Measurements from ENCODE around the gene SESTD1.
"Not testable (repeated sequence)": the region's sequence is repeated elsewhere in the genome, so short reads cannot be mapped to it uniquely, and the experiment has no call there.

Gene SESTD1

DNA sequence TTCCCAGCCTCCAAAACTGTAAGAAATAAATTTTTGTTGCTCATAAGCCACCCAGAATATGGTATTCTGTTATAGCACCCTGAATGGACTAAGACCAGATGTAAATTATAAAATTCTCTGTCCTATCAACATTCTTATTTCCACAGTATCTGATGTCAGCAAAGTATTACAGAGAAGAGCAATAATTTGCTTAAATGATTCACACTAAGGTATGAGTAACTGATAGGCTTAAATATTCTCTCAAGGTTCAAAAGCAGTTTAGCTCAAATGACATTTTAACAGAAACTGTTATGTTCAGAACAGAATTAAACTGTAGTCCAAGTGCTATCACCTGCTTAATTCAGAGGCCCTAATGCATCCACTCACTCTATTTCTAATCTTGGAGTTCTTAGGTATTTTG lies 12.8 kb downstream of the SESTD1 start:
- H3K27ac ChIP-seq (ENCODE audit: low read depth, low read length, severe bottlenecking): no peak overlapping the region
- H3K4me1 ChIP-seq (ENCODE audit: control insufficient read depth, insufficient read depth, low read length, poor library complexity, severe bottlenecking): no peaks in the 10 kb centered on the region
- H3K4me3 ChIP-seq (ENCODE audit: extremely low read depth, insufficient read depth, low read length, poor library complexity, severe bottlenecking): no peak overlapping the region
- peaks cover 4% of the 10 kb centered on the region for H3K9me3 ChIP-seq (ENCODE audit: control insufficient read depth, low read length)
- H3K36me3 ChIP-seq (ENCODE audit: control insufficient read depth, insufficient read depth, low read length): no peaks in the 10 kb centered on the region

DNA sequence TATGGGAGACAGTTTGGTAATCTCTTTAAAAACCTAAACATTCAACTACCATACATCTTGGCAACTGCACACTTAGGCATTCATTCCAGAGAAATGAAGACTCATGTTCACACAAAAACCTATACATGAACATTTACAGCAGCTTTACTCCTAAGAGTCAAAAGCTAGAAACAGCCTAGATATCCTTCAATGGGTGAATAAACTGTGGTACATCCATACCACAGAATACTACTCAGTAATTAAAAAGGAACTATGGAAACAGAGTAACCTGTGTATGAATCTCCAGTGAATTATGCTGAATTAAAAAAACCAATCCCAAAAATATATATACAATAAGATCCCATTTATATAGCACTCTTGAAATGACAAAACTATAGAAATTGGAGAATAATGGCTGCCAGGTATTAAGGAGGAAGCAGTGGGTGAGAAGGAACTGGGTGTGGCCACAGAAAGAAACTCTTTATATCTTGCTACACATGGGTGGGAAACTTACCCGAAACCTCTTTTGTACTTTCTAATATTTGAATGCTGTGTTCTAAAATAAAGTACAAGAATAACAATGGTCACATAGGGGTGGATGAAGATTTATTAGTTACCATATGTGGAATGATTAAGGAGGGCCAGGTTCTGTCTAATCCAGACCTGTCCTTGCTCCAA lies 13.7 kb downstream of the SESTD1 start:
- peaks cover 4% of the 10 kb centered on the region for H3K9me3 ChIP-seq (ENCODE audit: control insufficient read depth, low read length)
- H3K4me3 ChIP-seq (ENCODE audit: extremely low read depth, insufficient read depth, low read length, poor library complexity, severe bottlenecking): no peak overlapping the region
- no peak overlapping the region for H3K27ac ChIP-seq (ENCODE audit: low read depth, low read length, severe bottlenecking)
- no peaks in the 10 kb centered on the region for H3K4me1 ChIP-seq (ENCODE audit: control insufficient read depth, insufficient read depth, low read length, poor library complexity, severe bottlenecking)
- no peaks in the 10 kb centered on the region for H3K36me3 ChIP-seq (ENCODE audit: control insufficient read depth, insufficient read depth, low read length)
- no CpG with 5 or more reads among the region's 1 CpG for WGBS, 2 experiments (ENCODE audit: insufficient coverage in 2 of 2)

DNA sequence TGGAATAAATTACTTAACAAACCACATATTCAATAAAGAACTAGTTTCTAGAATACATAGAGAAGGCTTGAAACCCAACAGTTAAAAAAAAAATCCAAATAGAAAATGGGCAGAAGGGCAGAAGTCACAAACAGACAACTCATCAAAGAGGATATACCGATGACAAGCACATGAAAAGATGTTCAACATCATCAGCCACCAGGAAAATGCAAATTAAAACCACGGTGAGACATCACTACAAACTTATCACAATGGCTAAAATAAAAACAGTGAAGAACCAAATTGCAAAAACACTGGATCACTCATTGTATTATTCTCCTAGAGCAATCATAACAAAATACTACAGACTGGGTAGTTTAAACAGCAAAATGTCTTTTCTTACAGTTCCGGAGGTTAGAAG lies 14.5 kb downstream of the SESTD1 start:
- no peaks in the 10 kb centered on the region for H3K4me1 ChIP-seq (ENCODE audit: control insufficient read depth, insufficient read depth, low read length, poor library complexity, severe bottlenecking)
- no peaks in the 10 kb centered on the region for H3K36me3 ChIP-seq (ENCODE audit: control insufficient read depth, insufficient read depth, low read length)
- 95 to 100% methylated on average over 2 to 3 of the region's 3 CpGs for WGBS, 2 experiments (ENCODE audit: insufficient coverage in 2 of 2)
- no peak overlapping the region for H3K27ac ChIP-seq (ENCODE audit: low read depth, low read length, severe bottlenecking)
- H3K4me3 ChIP-seq (ENCODE audit: extremely low read depth, insufficient read depth, low read length, poor library complexity, severe bottlenecking): no peak overlapping the region
- peaks cover 4% of the 10 kb centered on the region for H3K9me3 ChIP-seq (ENCODE audit: control insufficient read depth, low read length)

DNA sequence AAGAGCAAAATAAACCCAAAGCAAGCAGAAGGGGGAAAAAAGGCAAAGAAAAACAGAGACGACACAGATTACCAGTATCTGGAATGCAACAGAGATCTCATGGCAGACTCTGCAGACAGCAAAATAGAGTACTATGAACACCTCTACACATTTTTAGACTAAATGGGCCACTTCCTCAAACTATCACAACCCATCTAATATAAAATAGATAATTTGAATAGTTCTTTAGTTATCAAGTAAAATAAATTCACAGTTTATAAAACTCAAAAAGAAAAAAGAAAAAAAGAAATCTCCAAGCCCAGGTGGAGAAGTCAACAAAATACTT lies 16.6 kb downstream of the SESTD1 start:
- Histone ChIP-seq H3K36me3 (ENCODE audit: control insufficient read depth, insufficient read depth, low read length) (no peaks in the 10 kb centered on the region), H3K27ac (ENCODE audit: low read depth, low read length, severe bottlenecking) (no peak overlapping the region), H3K4me3 (ENCODE audit: extremely low read depth, insufficient read depth, low read length, poor library complexity, severe bottlenecking) (no peak overlapping the region), H3K4me1 (ENCODE audit: control insufficient read depth, insufficient read depth, low read length, poor library complexity, severe bottlenecking) (no peaks in the 10 kb centered on the region), H3K9me3 (ENCODE audit: control insufficient read depth, low read length) (peaks cover 4% of the 10 kb centered on the region)
- no CpG with 5 or more reads among the region's 1 CpG for WGBS, 2 experiments (ENCODE audit: insufficient coverage in 2 of 2)

DNA sequence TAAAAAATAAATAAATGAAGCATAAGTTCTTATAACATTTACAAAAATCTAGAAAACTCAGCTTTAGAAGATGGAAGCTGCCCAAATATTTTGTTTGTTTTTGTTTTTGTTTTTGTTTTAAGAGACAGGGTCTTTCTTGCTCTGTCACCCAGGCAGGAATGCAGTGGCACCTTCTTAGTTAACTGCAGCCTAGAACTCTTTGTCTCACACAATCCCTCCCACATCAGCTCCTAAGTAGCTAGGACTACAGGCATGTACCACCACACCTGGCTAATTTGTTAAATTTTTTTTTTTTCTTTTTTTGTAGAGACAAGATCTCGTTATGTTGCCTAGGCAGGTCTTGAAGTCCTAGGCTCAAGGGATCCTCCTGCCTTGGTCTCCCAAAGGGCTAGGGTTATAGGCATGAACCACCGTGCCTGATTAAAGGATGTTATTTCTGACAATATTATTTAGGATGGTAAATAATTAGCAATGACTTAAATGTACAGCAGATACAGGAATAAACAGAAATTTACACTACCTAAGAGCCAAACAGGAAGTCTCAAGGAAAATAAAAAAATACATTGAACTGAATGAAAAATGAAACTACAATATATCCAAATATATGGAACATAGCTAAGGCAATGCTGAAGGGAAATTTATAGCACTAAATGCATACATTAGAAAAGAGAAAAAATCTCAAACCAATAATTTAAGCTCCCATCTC lies 17.2 kb downstream of the SESTD1 start:
- Histone ChIP-seq H3K27ac (ENCODE audit: low read depth, low read length, severe bottlenecking) (no peak overlapping the region), H3K36me3 (ENCODE audit: control insufficient read depth, insufficient read depth, low read length) (no peaks in the 10 kb centered on the region), H3K9me3 (ENCODE audit: control insufficient read depth, low read length) (peaks cover 4% of the 10 kb centered on the region), H3K4me3 (ENCODE audit: extremely low read depth, insufficient read depth, low read length, poor library complexity, severe bottlenecking) (no peak overlapping the region), H3K4me1 (ENCODE audit: control insufficient read depth, insufficient read depth, low read length, poor library complexity, severe bottlenecking) (no peaks in the 10 kb centered on the region)
- no CpG with 5 or more reads among the region's 2 CpGs for WGBS, 2 experiments (ENCODE audit: insufficient coverage in 2 of 2)

DNA sequence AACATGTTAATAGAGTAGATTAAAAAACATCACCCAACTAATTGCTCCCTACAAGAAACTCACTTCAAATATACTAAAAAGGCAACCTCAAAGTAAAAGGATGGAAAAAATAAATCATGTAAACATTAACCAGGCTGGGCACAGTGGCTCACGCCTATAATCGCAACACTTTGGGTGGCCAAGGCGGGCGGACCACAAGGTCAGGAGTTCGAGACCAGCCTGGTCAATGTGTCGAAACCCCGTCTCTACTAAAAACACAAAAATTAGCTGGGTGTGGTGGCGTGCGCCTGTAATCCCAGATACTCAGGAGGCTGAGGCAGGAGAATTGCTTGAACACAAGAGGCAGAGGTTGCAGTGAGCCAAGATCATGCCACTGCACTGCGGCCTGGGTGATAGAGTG lies 18.8 kb downstream of the SESTD1 start:
- H3K27ac ChIP-seq (ENCODE audit: low read depth, low read length, severe bottlenecking); H3K4me1 ChIP-seq (ENCODE audit: control insufficient read depth, insufficient read depth, low read length, poor library complexity, severe bottlenecking); H3K4me3 ChIP-seq (ENCODE audit: extremely low read depth, insufficient read depth, low read length, poor library complexity, severe bottlenecking); H3K36me3 ChIP-seq (ENCODE audit: control insufficient read depth, insufficient read depth, low read length); H3K9me3 ChIP-seq (ENCODE audit: control insufficient read depth, low read length): not testable (repeated sequence)
- 88 to 89% methylated on average over 6 of the region's 10 CpGs for WGBS, 2 experiments (ENCODE audit: insufficient coverage in 2 of 2)

DNA sequence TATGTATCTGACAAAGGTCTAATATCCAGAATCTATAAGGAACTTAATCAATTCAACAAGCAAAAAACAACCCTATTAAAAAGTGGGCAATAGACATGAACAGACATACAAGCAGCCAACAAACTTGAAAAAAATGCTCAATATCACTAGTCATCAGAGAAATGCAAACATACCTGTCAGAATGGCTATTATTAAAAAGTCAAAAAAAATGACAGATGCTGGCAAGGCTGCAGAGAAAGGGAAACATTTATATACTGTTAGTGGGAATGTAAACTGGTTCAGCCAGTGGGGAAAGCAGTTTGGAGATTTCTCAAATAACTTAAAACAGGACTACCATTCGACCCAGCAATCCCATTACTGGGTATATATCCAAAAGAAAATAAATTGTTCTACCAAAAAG lies 21.6 kb downstream of the SESTD1 start:
- H3K9me3 ChIP-seq (ENCODE audit: control insufficient read depth, low read length): no peaks in the 10 kb centered on the region
- no peak overlapping the region for H3K27ac ChIP-seq (ENCODE audit: low read depth, low read length, severe bottlenecking)
- peaks cover 8% of the 10 kb centered on the region for H3K4me1 ChIP-seq (ENCODE audit: control insufficient read depth, insufficient read depth, low read length, poor library complexity, severe bottlenecking)
- H3K36me3 ChIP-seq (ENCODE audit: control insufficient read depth, insufficient read depth, low read length): no peaks in the 10 kb centered on the region
- WGBS, 2 experiments (ENCODE audit: insufficient coverage in 2 of 2): 100% methylated on average over 1 of the region's 1 CpG; no CpG with 5 or more reads in 1 of the 2 experiments
- no peak overlapping the region for H3K4me3 ChIP-seq (ENCODE audit: extremely low read depth, insufficient read depth, low read length, poor library complexity, severe bottlenecking)

DNA sequence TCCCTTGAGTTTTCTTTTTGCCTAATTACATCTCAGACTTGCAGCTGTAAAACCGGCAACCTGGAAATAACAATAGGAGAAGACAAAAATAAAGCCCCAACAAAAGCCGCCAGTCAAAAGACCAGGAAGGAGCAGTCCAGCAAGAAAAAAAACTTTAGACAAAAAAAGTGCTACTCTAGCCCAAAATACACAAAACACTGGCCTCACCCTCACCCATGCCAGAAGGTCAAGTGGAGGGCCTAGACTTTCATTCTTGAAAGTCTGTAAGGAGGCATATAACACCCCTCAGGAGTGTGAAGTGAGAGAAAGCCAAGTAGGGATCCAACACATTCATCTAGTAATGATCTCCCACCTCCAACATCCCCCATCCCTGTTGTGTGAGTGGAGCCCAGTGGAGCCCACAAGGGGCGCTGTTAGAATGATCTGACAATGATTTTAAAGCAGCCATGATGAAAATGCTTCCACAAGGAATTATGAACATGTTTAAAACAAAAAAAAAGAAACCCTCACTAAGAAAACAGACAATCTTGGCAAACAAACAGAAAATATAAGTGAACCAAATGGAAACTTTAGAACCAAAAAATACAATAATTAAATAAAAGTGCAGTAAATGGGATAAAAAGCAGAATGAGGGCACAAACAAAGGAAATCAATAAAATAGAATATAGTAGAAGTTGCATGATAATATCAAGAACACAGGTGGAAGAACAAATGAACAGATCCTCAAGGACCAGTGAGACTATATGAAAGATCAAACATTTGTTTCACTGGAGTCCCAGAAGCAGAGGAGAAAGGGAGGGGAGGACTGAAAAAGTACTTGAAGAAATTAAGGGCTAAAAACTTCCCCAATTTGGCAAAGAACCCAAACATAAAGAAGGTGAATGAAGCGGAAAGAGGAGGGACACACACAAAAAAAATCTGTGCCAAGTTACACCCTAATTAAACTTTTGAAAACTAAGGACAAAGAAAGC lies 23.9 kb downstream of the SESTD1 start:
- WGBS, 2 experiments (ENCODE audit: insufficient coverage in 2 of 2): 50 to 100% methylated on average over 1 of the region's 4 CpGs
- Histone ChIP-seq H3K9me3 (ENCODE audit: control insufficient read depth, low read length) (no peaks in the 10 kb centered on the region), H3K36me3 (ENCODE audit: control insufficient read depth, insufficient read depth, low read length) (no peaks in the 10 kb centered on the region), H3K4me1 (ENCODE audit: control insufficient read depth, insufficient read depth, low read length, poor library complexity, severe bottlenecking) (peaks cover 8% of the 10 kb centered on the region), H3K4me3 (ENCODE audit: extremely low read depth, insufficient read depth, low read length, poor library complexity, severe bottlenecking) (no peak overlapping the region), H3K27ac (ENCODE audit: low read depth, low read length, severe bottlenecking) (no peak overlapping the region)

DNA sequence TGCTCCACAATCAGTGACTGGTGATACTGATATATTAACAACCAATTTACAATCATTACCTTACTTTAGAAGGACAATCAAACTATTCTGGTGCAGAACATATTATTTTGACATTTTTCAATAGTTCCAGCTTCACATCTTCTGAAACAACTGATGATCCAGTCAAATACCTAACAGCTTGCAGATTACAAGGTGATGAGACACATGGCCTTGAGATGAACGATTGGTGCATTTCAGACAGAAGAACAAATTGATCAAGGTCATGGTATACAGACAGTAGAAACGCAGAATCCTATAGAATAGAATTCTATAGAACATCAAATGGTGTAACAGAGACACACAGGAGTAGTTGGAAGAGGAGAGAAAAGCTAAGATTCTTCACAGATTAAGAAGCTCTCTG lies 24.8 kb downstream of the SESTD1 start:
- WGBS, 2 experiments (ENCODE audit: insufficient coverage in 2 of 2): 88% methylated on average over 1 of the region's 2 CpGs; no CpG with 5 or more reads in 1 of the 2 experiments
- Histone ChIP-seq H3K4me1 (ENCODE audit: control insufficient read depth, insufficient read depth, low read length, poor library complexity, severe bottlenecking) (peaks cover 8% of the 10 kb centered on the region), H3K27ac (ENCODE audit: low read depth, low read length, severe bottlenecking) (no peak overlapping the region), H3K4me3 (ENCODE audit: extremely low read depth, insufficient read depth, low read length, poor library complexity, severe bottlenecking) (no peak overlapping the region), H3K9me3 (ENCODE audit: control insufficient read depth, low read length) (no peaks in the 10 kb centered on the region), H3K36me3 (ENCODE audit: control insufficient read depth, insufficient read depth, low read length) (no peaks in the 10 kb centered on the region)

DNA sequence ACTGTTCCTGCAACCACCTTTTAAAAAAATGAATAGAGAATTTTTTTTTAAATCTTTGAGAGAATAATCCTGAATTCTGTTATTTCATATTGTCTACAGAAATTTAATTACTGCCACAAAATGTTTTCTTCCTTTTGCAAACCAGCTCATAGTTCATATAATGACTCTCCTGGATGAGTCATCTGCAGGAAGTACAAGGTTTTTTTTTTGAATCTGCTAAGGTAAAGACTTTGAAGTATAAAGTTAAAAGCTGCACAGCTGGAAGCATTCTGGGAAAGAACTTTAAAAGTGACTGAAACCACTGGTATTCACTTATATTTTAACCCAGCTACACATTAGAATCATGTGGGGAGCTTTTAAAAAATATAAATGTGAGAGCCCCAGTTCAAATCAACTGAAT lies 25.4 kb downstream of the SESTD1 start:
- Histone ChIP-seq H3K27ac (ENCODE audit: low read depth, low read length, severe bottlenecking) (no peak overlapping the region), H3K4me3 (ENCODE audit: extremely low read depth, insufficient read depth, low read length, poor library complexity, severe bottlenecking) (no peak overlapping the region), H3K9me3 (ENCODE audit: control insufficient read depth, low read length) (no peaks in the 10 kb centered on the region), H3K36me3 (ENCODE audit: control insufficient read depth, insufficient read depth, low read length) (no peaks in the 10 kb centered on the region), H3K4me1 (ENCODE audit: control insufficient read depth, insufficient read depth, low read length, poor library complexity, severe bottlenecking) (peaks cover 8% of the 10 kb centered on the region)

DNA sequence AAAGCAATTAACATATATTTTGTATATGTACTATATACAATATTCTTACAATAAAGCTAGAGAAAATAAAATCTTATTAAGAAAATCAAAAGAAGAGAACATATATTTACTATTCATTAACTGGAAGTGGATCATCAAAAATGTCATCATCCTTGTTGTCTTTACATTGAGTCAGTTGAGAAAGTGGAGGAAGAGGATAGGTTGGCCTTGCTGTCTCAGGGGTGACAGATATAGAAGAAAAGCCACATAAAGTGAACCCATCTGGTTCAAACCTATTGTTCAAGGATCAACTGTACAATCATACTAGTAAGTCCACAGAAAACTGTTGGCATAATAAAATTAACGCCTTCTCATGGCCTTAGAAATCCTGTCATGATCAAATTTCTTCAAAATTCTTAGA lies 26.6 kb downstream of the SESTD1 start:
- H3K36me3 ChIP-seq (ENCODE audit: control insufficient read depth, insufficient read depth, low read length): no peaks in the 10 kb centered on the region
- H3K9me3 ChIP-seq (ENCODE audit: control insufficient read depth, low read length): no peaks in the 10 kb centered on the region
- H3K4me3 ChIP-seq (ENCODE audit: extremely low read depth, insufficient read depth, low read length, poor library complexity, severe bottlenecking): no peak overlapping the region
- peaks cover 8% of the 10 kb centered on the region for H3K4me1 ChIP-seq (ENCODE audit: control insufficient read depth, insufficient read depth, low read length, poor library complexity, severe bottlenecking)
- no peak overlapping the region for H3K27ac ChIP-seq (ENCODE audit: low read depth, low read length, severe bottlenecking)
- WGBS, 2 experiments (ENCODE audit: insufficient coverage in 2 of 2): no CpG with 5 or more reads among the region's 1 CpG

Measured in mesodermal cell (in vitro differentiated cells).